K562 (cell line): ENCODE results near the gene EFCC1. TPM values are rescaled to one million over a fixed set of nuclear protein-coding genes. Genes with fewer than 3 reads are reported as not detected.

ENCODE experiments used
- ATAC-seq: fragments of 200-7000 bp; cut with Tn5 transposase; 3 replicates; pipeline ENCODE4 v1.9.1; 2020; ENCODE audit warnings: moderate library complexity
- BruUV-seq: library from RNA; stranded (reverse); fragments of 400-500 nt; replicated peaks from 2 replicates; lab custom pipeline; 2021; lab: Mats Ljungman, UMichigan
- CTCF ChIA-PET: fragments of 300-600 bp; formaldehyde crosslinking; extraction: SDS; loops from one replicate; lab custom pipeline; 2021; ENCODE audit warnings: low intra/inter-chr PET ratio; lab: Yijun Ruan, JAX
- POLR2A ChIA-PET: fragments of 300-600, 350-650 bp; sonication (Branson Sonifier 250); formaldehyde crosslinking; extraction: SDS; loops from one replicate; lab custom pipeline; 2021; ENCODE audit warnings: antibody characterized with exemption, inconsistent platforms; lab: Yijun Ruan, JAX
- DNase-seq, 4 experiments: peaks; one replicate each; pipeline versions ENCODE4 v3.0.0 to v3.0.0-alpha.2; 2011 to 2018; ENCODE audit warnings: low spot score in 3 of 4, mixed read lengths in 3 of 4; ENCODE audit errors: extremely low read depth in 1 of 4
- FAIRE-seq: peaks from 2 replicates; lab custom pipeline; 2011; peaks lifted over from hg19 to GRCh38; lab: Jason Lieb, UNC
- H2AFZ ChIP-seq: 2 replicates; pipeline ENCODE4 v1.6.0; 2011; ENCODE audit warnings: low read depth, low read length, control low read depth, inconsistent platforms
- H3K27ac ChIP-seq: fragments of 200-600 bp; 3 replicates; pipeline ENCODE4 v1.8.0; 2011; ENCODE audit warnings: low read depth, mild to moderate bottlenecking, control low read depth, inconsistent platforms, low read length, moderate library complexity, mixed read lengths; ENCODE audit errors: extremely low read depth
- H3K27me3 ChIP-seq, 2 experiments: fragments of 300-600 bp in 1 of 2; 2 replicates in 1 of 2; 3 replicates in 1 of 2; pipeline versions ENCODE4 v1.6.0 to v1.8.0; 2011; ENCODE audit warnings: inconsistent platforms in 2 of 2, low read length in 2 of 2, mild to moderate bottlenecking in 1 of 2, mixed read lengths in 1 of 2, moderate library complexity in 1 of 2; ENCODE audit not compliant: control insufficient read depth in 2 of 2, insufficient read depth in 2 of 2
- H3K36me3 ChIP-seq: fragments of 300-600 bp; 3 replicates; pipeline ENCODE4 v1.8.0; 2011; ENCODE audit warnings: mild to moderate bottlenecking, low read length, inconsistent platforms; ENCODE audit not compliant: control insufficient read depth, insufficient read depth
- H3K4me1 ChIP-seq, 2 experiments: fragments of 200-600 bp in 1 of 2; replicated peaks in 1 of 2; 2 replicates in 1 of 2; 3 replicates in 1 of 2; pipeline versions ENCODE4 v1.5.1 to v1.8.0; 2011; ENCODE audit warnings: inconsistent platforms in 2 of 2, low read length in 2 of 2, mild to moderate bottlenecking in 1 of 2, mixed read lengths in 1 of 2, moderate library complexity in 1 of 2; ENCODE audit not compliant: control insufficient read depth in 2 of 2, insufficient read depth in 2 of 2
- H3K4me2 ChIP-seq: 2 replicates; pipeline ENCODE4 v1.6.1; 2011; ENCODE audit warnings: low read length, control low read depth, inconsistent platforms, mixed read lengths; ENCODE audit not compliant: insufficient read depth
- H3K4me3 ChIP-seq: fragments of 200-600 bp; sonication (generic), shearing (Covaris generic); 2 replicates; pipeline ENCODE4 v1.5.1; 2016; ENCODE audit warnings: control low read depth, inconsistent platforms
- H3K79me2 ChIP-seq: fragments of 200-600 bp; 3 replicates; pipeline ENCODE4 v1.8.0; 2011; ENCODE audit warnings: low read length, inconsistent platforms; ENCODE audit not compliant: control insufficient read depth, insufficient read depth
- H3K9ac ChIP-seq, 2 experiments: 2 replicates each; pipeline versions ENCODE4 v1.6.0 to v1.6.1; 2011; ENCODE audit warnings: low read depth in 2 of 2, low read length in 2 of 2, control low read depth in 1 of 2, inconsistent platforms in 1 of 2, mild to moderate bottlenecking in 1 of 2, mixed read lengths in 1 of 2; ENCODE audit not compliant: insufficient read depth in 1 of 2
- H3K9me1 ChIP-seq: one replicate; pipeline ENCODE4 v1.6.0; 2011; ENCODE audit warnings: inconsistent platforms, mild to moderate bottlenecking, low read length, moderate library complexity; ENCODE audit not compliant: control insufficient read depth, insufficient read depth
- H3K9me3 ChIP-seq: replicated peaks from 2 replicates; pipeline ENCODE4 v1.5.1; 2011; ENCODE audit warnings: low read depth, low read length, inconsistent platforms; ENCODE audit not compliant: control insufficient read depth, insufficient read depth
- H4K20me1 ChIP-seq: replicated peaks from 2 replicates; pipeline ENCODE4 v1.6.1; 2011; ENCODE audit warnings: low read length, inconsistent platforms, mixed read lengths; ENCODE audit not compliant: control insufficient read depth, insufficient read depth
- ARID4B ChIP-seq: sonication (generic); formaldehyde crosslinking; IDR thresholded peaks from 2 replicates; pipeline ENCODE4 v1.8.0; 2022; ENCODE audit warnings: mild to moderate bottlenecking, missing genetic modification reagents
- CXXC5 ChIP-seq: fragments of 250-450 bp; sonication (Bioruptor Pico); IDR thresholded peaks from 2 replicates; pipeline ENCODE4 v1.8.0; 2022; ENCODE audit warnings: inconsistent platforms, mild to moderate bottlenecking, moderate library complexity
- EP400 ChIP-seq: fragments of 450-650 bp; IDR thresholded peaks from 2 replicates; pipeline ENCODE4 v1.6.1; 2017; ENCODE audit warnings: antibody characterized with exemption, mild to moderate bottlenecking, moderate library complexity
- MYBL2 ChIP-seq, 2 experiments: fragments of 450-650 bp in 1 of 2; sonication (generic) in 1 of 2; formaldehyde crosslinking in 1 of 2; IDR thresholded peaks; 2 replicates each; pipeline versions ENCODE4 v1.6.1 to v1.8.1; 2017 to 2022; ENCODE audit warnings: borderline replicate concordance in 1 of 2, inconsistent platforms in 1 of 2, low read depth in 1 of 2, mild to moderate bottlenecking in 1 of 2, missing genetic modification reagents in 1 of 2, moderate library complexity in 1 of 2
- NCOA6 ChIP-seq: fragments of 450-650 bp; IDR thresholded peaks from 2 replicates; pipeline ENCODE4 v1.6.1; 2017; ENCODE audit warnings: mild to moderate bottlenecking
- RB1 ChIP-seq: fragments of 450-650 bp; IDR thresholded peaks from 2 replicates; pipeline ENCODE4 v1.6.1; 2017; ENCODE audit warnings: low read depth, mild to moderate bottlenecking
- RBFOX2 ChIP-seq: fragments of 200-400 bp; formaldehyde crosslinking; IDR thresholded peaks from 2 replicates; pipeline ENCODE4 v1.6.1; 2017; ENCODE audit warnings: low read depth, mild to moderate bottlenecking, low read length, moderate library complexity
- SMAD3 ChIP-seq: fragments of 450-650 bp; formaldehyde crosslinking; conservative IDR thresholded peaks from 2 replicates; pipeline ENCODE4 v1.4.0; 2020; ENCODE audit warnings: mild to moderate bottlenecking
- TEAD4 ChIP-seq, 2 experiments: sonication (generic) in 1 of 2; formaldehyde crosslinking in 1 of 2; IDR thresholded peaks; 2 replicates each; pipeline versions ENCODE4 v1.6.1 to v1.8.0; 2012 to 2022; ENCODE audit warnings: borderline replicate concordance in 1 of 2, inconsistent platforms in 1 of 2, low read length in 1 of 2, mild to moderate bottlenecking in 1 of 2, missing genetic modification reagents in 1 of 2
- ZKSCAN3 ChIP-seq: fragments of 250-450 bp; sonication (Bioruptor Pico); IDR thresholded peaks from 2 replicates; pipeline ENCODE4 v1.4.0; 2020
- ZNF217 ChIP-seq: sonication (generic); formaldehyde crosslinking; IDR thresholded peaks from 2 replicates; pipeline ENCODE4 v1.8.0; 2022; ENCODE audit warnings: mild to moderate bottlenecking, missing genetic modification reagents
- ZNF23 ChIP-seq: fragments of 250-450 bp; sonication (Bioruptor Pico); IDR thresholded peaks from 2 replicates; pipeline ENCODE4 v1.4.0; 2020; ENCODE audit warnings: mild to moderate bottlenecking
- WGBS: fragments of 100-300 bp; shearing (Covaris generic); methylation state at CpG from one replicate; pipeline ENCODE4 v1.1.6; 2016; ENCODE audit warnings: low coverage, mixed read lengths; ENCODE audit not compliant: insufficient coverage; ENCODE audit errors: missing lambda C conversion rate; 5-methylcytosine and 5-hydroxymethylcytosine counted together
- in situ Hi-C: fragments of 300-500 bp; cut with MboI; formaldehyde crosslinking; loops from 4 replicates; pipeline ENCODE4 v1.15.0; 2018; ENCODE audit warnings: inconsistent platforms, mixed read lengths
- intact Hi-C: fragments of 100-400 bp; cut with micrococcal nuclease; formaldehyde crosslinking; loops from 2 replicates; pipeline ENCODE4 v1.14.2; 2022
- polyA plus RNA-seq, 8 experiments: library from polyadenylated mRNA; depleted of rRNA in 4 of 8; stranded (reverse) in 5 of 8; unstranded in 3 of 8; fragments of >200 nt; fragmentation: Nextera tagmentation in 2 of 8; fragmentation: Illumina TruSeq in 1 of 8; extraction: Ambion mirVana in 2 of 8; extraction: Trizol in 1 of 8; gene quantifications; 2 replicates each; pipeline versions ENCODE4 v1.2.1 to v1.2.3, GENCODE V29; 2011 to 2014; ENCODE audit warnings: inconsistent platforms in 1 of 8, missing spikeins in 1 of 8
- total RNA-seq, 7 experiments: library from RNA; depleted of rRNA in 6 of 7; stranded (reverse); fragments of >200 nt in 6 of 7; fragmentation: Illumina TruSeq in 2 of 7; extraction: Trizol in 2 of 7; gene quantifications; 2 replicates each; pipeline versions ENCODE4 v1.2.1 to v1.2.3, GENCODE V29; 2011 to 2021; ENCODE audit warnings: low replicate concordance in 1 of 7

Gene EFCC1
- total and polyA plus RNA-seq, 9 of the 15 experiments (the other 6 are each of a cell fraction or from before 2014, with no cell fraction given), result not detected

DNA sequence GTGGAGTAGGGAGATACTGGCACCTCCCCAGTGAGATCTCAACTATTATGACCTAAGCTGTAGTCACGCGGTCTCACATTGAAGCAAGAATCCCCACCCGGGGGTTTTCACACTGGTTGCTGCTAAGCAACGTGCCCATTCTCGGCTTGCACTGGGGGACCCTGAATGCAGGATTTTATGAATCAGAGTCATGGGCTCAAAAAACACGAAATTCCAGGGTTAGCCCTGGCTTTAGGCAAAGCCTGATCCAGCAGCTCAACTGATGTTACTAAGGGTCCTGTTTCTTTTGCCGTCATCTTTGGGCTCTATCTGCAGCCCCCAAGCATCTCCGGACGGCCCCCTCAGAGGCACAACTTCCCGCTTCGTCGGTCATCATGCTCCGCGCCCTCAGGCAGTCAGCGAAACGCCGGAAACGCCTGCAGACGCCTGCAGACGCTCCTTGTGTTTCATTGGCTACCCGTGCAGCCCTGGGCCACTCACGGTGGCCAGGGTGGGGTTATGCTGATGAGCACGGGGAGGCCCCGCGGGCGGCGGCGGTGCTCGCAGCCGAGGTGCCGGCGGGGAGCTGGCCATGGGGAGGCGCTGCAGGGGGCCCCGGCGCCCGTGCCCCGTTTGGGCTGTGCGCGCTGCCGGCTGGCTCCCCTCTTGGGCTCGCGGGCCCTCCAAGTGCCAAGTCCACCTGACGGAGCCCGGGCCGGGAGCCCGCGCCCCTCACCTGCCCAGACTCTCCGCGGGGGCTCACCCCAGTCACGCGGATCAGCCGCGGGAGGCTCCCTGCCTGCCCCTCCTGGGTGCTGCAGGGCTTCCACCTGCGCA is 25.8 kb downstream of the EFCC1 start:
- peak overlapping the region; percentile 58 for H3K4me3 ChIP-seq
- in situ Hi-C loops (no loop called here), intact Hi-C loops (loop anchor here (5.0 to 10.0 kb wide), 2 partner anchors 55 to 58 kb away; no protein-coding TSS in a partner anchor)
- peaks cover 2% of the 10 kb centered on the region; the same call in 1 of the 2 replicates for H3K9me3 ChIP-seq
- peak overlapping the region; percentile 78 for H3K4me2 ChIP-seq
- 3% methylated on average over 29 of the region's 54 CpGs for WGBS
- BruUV-seq, result TSS peak; percentile 92
- no peaks in the 10 kb centered on the region for H3K79me2 ChIP-seq
- H3K27me3 ChIP-seq, result no peaks in the 10 kb centered on the region
- H3K36me3 ChIP-seq, result no peaks in the 10 kb centered on the region
- FAIRE-seq (peak; percentile 94), ATAC-seq (peak; percentile 100), DNase-seq (peak; percentile 93 to 96 (median 94))
- H3K4me1 ChIP-seq, result peaks cover 10 to 25% of the 10 kb centered on the region in 2 experiments; a peak in 4 of 5 replicates
- H3K27ac ChIP-seq, result peak overlapping the region; percentile 30; the same call in 1 of the 3 replicates
- no peaks in the 10 kb centered on the region for H3K9me1 ChIP-seq
- POLR2A ChIA-PET, result interaction anchor here (0.6 to 2.7 kb wide), 8 partner anchors 10 to 1328 kb away, joined by 3 to 22 read pairs (median 3); no protein-coding TSS in a partner anchor
- peak overlapping the region; percentile 95 for H2AFZ ChIP-seq
- peak overlapping the region; percentile 57 to 94 for H3K9ac ChIP-seq
- CTCF ChIA-PET, result no interaction called here
- H4K20me1 ChIP-seq, result no peaks in the 10 kb centered on the region
- TF ChIP-seq RBFOX2 (peak; percentile 84), ZNF217 (CRISPR knock-in tag) (no peak), NCOA6 (no peak), ZNF23 (CRISPR knock-in tag) (no peak), ARID4B (0 out of 2 replicates have a peak, but pooled peaks have one; percentile 38), RB1 (peak; percentile 90), ZKSCAN3 (CRISPR knock-in tag) (no peak), CXXC5 (CRISPR knock-in tag) (peak; percentile 81), SMAD3 (no peak), MYBL2 (IDR thresholded peaks at IDR 0.05; ENCODE audit: low read depth) (no peak), MYBL2 (CRISPR knock-in tag; IDR thresholded peaks at IDR 0.05; ENCODE audit: borderline replicate concordance) (no peak), EP400 (0 out of 2 replicates have a peak, but pooled peaks have one; percentile 17), TEAD4 (IDR thresholded peaks at IDR 0.05; ENCODE audit: low read length) (peak; percentile 21; the same call in 1 of the 2 replicates), TEAD4 (CRISPR knock-in tag; IDR thresholded peaks at IDR 0.05; ENCODE audit: borderline replicate concordance) (no peak)
